Hematopoietic multipotent progenitor cell treated with erythropoietin and hydrocortisone succinate and interleukin-3 and kit ligand, for 4 days (in vitro differentiated cells): ENCODE results near the gene HOXC12.

Experiments used
- DNase-seq: peaks from one replicate; pipeline ENCODE4 v3.0.0-alpha.2; 2015

Gene HOXC12

GRCh38 chr12:53941187-53941586 is 13.5 kb upstream of the HOXC12 start:
- DNase-seq, result no peak

- DNase-seq, result no peak
Measured at GRCh38 chr12:53941750-53942149, 13.0 kb upstream of the HOXC12 start.

DNA sequence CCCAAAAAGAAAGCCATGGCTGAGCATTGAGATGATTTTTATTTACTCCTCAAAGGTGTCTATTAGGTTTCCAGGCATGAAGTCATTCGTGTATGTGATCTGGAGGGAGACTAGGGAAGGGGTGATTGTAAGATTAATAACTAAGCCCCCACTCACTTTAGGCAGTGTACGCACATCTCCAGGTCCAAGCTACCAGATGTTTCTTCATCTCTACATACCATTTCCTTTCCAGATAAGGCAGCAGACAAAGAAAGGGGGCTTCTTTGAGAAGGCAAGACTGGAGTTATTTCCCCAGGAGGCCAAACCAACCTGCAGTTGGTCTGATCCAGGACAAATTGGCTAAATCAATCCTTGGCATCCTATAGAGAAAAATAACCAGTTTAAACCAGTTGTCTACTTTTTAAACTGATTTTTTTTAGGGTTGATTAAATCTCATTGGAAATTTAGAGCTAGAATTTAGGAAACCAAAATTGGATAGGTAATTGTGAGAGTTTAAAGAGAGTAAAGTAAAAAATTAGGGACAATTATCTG is 12.2 kb upstream of the HOXC12 start:
- DNase-seq, result no peak

- DNase-seq, result no peak
Measured at GRCh38 chr12:53944209-53944608, 10.5 kb upstream of the HOXC12 start.

DNA sequence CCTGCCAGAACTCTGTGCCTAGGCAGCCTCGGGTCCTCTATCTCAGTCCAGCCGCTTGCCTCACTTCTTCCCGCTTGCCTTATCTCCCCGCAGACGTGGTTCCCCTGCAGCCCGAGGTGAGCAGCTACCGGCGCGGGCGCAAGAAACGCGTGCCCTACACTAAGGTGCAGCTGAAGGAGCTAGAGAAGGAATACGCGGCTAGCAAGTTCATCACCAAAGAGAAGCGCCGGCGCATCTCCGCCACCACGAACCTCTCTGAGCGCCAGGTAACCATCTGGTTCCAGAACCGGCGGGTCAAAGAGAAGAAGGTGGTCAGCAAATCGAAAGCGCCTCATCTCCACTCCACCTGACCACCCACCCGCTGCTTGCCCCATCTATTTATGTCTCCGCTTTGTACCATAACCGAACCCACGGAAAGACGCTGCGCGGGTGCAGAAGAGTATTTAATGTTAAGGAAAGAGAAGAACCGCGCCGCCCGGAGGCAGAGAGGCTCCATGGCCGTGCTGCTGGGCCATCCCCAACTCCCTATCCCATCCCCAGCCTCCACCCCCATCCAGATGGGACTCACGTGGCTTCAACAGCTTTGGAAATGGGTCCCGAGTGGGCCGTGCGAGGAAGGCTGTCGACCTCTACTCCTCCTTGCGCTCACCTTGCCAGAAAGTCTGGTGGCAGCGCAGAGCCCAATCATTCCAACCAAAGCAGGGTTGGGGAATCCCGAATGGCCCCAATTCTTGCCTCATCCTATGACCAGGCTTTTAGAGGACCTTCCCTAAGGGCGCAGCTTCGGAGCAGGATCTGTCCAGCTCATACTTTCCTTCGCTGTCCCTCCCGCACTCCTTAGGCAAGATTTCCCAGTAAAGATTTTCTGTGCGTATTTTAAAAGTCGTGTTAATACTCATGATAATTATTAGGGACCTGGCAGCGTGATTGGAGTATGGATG is 9.5 kb upstream of the HOXC12 start:
- DNase-seq, result no peak

DNA sequence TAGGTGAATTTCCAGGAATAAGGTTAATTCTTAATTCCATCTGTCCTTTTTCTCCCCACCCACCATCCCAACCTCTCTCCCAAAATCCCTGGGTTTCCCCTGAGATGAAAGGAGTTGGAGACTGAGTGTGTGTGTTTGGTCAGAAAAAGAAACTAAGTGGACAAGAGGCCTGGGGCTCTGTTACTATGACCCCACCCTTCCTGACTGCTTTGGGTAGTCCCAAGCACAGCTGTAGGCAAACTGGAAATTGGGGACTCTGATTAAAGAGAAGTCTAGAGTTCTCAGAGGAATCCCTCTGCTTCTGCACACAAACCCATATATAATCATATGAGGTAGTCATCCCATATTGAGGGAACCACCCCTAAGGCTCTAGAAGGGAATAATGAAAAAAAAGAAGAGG is 7.0 kb upstream of the HOXC12 start:
- DNase-seq, result no peak

DNA sequence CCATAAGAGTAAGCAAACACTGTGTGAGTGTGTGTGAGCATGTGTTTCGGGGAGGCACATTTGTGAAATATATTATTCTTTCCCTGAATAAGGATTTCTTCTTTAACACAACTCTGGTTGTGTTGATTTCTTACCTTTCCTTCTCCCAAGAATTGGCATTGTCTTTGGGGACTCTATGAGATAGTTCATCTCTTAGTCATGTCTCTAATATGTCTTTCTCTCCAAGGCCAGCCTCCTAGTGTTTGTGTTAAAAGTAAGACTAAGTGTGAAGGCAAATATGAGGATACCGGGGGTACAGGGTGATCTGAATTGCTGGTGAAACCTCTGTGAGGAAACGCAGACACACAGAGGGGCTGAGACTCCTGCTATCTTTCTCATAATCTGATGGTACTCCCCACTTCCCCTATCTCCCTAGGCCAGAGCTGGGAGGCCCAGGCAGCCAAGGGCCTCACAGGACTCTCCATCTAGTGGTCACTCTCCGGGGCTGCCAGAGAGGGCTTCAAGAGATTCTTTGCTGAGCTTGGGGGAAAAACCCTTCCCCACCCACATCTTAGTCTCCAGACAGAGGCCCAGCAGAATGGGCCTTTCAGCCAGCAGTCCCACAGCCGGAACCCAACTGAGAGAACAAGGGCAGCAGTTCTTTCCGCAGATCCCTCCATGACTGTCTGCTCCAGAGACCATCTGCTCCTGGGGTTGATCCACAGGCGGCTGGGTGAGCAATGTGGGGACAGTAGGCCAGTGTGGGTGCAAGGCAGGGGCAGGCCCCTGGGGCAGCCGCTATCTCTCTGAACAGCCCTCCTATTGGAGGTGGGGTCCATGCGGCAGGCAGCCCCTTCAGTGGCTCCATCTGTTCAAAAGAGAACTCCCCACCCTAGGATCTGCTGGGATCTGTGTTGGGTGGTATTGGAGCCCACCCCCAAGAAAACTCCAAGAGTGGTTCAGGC is 5.8 kb upstream of the HOXC12 start:
- peak; percentile 30 for DNase-seq

DNA sequence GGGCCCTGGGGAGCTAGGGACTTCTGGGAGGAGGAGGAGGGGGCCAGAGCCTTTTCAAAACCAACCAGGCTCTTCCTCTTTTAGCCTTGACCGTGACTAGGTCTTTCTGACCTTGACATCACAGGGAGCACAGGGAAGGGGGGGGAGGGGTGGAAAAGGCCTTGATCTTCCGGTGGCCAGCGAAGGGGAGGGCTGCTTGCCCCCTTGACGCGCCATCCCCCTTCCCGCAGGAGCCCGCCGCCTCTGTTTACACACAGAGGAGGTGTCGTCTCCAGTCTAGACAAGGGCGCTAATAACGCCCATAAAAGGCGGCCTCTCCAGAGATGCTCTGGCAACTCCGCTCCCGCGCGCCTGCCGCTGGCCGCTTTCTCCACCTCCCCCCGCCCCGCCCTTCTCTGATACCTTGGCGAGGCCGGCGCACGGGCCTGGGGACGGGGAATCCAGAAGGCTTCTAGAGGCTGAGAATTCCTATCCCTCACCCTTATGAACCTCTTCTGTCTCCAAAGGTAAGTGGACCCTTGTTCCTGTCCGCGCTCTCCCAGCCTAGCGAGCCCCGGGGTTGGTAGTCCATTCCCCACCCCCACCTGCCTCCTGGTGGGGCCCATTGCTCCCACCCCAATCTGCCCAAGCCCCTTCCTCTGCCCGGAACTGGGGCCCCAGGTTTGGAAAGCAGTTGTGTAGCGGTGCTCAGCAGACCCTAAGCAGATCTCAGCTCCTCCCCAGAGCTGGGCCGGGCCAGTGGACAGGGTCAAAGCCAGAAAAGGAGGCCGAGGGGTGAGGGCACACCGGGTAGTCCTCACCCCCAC is 4.9 kb upstream of the HOXC12 start:
- no peak for DNase-seq

DNA sequence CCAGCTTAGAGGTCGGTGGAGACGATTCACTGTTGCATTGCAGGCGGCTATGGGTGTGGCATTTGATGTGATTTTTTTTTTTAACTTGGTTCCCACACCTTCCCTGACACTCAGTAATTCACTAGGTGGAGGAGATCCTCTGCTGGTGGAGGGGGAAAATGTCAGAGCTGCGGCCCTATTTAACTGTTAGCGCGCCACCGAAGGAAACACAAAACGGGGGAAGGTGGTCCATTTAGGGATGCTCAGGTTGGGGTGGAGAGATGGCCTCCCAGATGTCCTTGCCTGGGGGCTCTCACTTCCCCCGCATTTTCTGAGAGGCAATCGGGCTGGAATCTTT is 4.3 kb upstream of the HOXC12 start:
- DNase-seq, result no peak

- no peak for DNase-seq
Measured at GRCh38 chr12:53950789-53951576, 3.7 kb upstream of the HOXC12 start.

DNA sequence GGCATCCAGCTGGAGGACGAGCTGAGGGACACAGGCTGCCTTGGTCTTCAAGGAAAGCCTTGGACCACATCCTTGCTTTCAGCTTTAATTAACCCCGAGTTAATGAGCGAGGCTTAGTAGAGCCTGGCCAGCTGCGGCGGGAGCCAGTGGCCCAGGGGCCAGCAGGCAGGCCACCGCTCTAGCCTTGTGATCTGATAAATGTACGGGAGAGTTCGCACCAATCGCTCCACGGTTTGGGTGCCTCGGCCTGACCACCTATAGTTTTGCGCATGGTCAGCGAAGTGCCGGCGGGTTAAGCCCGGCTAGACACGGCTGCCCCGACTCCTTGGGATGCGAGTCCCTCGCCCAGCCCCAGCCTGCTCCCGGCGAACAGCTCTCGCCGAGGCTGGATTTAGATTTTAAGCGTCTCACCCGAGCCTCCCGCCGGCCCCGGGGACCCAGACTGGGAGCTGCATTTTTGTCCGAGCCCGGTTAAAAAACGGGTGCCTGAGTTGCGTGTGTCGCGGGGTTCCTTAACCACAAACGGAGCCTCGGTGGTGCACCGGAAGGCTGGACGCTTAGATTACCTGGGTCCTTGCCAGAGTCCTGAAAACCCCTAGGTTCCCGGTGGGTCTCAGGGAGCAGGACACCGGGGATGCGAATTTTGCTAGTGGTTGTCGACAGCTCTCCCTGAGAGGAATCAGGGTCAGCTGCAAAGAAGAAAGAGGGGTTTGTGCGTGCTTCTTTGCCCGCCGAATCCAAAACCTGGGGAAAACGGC is 2.9 kb upstream of the HOXC12 start:
- no peak for DNase-seq

DNA sequence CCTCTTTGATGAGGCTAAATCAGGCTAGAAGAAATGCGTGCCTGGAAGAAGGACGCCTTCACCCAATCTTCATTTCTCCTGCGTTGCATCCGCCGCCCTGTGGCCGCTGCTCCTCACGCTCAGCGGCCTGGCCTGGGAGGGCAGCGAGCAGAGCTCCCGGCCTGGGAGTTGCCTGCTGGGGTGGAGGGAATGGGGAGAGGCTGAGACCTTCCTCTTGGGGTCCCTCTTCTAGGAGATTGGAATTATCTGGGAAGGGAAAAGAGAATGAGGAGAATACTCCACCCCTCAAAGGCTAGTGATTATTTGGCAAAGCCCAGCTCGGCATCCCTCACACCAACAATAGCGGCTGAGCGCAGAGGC is 2.4 kb upstream of the HOXC12 start:
- peak; percentile 37 for DNase-seq

GRCh38 chr12:53952871-53953734 is 1.6 kb upstream of the HOXC12 start:
- no peak for DNase-seq

DNA sequence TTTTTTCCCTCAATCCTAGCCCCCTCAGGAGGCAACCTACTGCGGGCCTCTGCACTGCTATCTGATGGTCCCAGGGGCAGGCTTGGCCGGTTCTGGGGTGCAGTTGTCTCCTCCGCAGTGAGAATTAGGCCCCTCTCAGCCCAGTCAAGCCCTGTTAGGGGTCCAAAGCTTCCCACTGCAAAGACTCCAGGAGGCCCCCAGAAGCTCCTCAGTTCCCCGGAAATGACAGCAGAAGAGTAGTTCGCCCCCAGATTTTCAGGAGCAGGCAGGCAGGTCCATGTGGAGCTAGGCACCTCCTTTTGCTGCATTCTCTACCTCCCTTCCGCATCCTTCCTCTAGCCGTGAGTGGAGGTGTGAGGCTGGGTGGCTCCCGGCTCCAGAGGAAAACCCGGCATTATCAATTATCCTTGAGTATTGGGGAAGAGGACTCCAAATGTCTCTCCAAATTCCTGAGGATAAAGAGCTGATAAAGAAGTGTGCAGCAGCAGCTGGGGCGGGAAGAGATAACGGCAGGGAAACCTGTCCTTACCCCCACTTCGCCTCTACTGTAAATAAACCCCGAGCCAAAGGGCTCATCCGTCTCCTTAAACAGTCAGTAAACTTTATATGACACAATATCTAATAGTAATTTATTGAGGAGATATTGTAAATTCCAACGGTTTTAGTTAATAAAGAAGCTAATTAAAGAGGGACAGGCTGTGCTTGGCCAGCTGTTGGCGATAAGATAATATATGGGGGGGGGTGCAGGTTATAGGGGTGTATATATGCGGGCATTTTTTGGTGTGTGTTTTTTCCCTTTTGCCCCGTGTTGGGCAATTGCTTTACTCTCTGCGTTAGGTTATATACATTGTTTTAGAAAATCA is 641 bp upstream of the HOXC12 start:
- DNase-seq, result no peak

- no peak for DNase-seq
Measured at GRCh38 chr12:53955036-53955775, 503 bp downstream of the HOXC12 start.

- no peak for DNase-seq
Measured at GRCh38 chr12:53955776-53956250, 1.1 kb downstream of the HOXC12 start.

DNA sequence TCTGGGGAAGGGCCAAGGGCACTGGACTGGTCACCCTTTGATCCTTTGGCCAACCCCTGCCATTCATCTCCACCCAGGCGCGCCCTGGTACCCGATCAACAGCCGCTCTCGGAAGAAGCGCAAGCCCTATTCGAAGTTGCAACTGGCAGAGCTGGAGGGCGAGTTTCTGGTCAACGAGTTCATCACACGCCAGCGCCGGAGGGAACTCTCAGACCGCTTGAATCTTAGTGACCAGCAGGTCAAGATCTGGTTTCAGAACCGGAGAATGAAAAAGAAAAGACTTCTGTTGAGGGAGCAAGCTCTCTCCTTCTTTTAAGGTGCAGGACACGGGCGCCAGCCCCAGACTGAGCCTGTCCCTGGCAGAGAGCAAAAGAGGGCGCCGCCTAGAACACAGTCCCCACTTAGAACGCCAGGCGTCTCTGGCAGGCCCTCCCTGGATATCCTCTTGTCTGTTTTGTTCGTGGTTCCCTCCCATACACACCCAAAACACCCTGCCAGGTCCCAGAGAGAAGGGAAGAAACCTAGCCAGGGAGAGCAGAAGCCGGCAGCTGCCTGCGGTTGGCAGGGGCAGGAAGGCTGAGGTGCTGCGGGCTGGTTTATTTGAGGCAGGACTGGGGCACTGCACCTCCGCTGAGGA is 1.7 kb downstream of the HOXC12 start:
- DNase-seq, result peak; percentile 21
